Measurements from ENCODE around the gene ST14. TPM values are rescaled to one million over a fixed set of nuclear protein-coding genes. Genes with fewer than 3 reads are reported as not detected.

Gene ST14
- total RNA-seq, 4 donors from 2014 or later, result 0.62 to 16.5 (median 1.8) TPM

DNA sequence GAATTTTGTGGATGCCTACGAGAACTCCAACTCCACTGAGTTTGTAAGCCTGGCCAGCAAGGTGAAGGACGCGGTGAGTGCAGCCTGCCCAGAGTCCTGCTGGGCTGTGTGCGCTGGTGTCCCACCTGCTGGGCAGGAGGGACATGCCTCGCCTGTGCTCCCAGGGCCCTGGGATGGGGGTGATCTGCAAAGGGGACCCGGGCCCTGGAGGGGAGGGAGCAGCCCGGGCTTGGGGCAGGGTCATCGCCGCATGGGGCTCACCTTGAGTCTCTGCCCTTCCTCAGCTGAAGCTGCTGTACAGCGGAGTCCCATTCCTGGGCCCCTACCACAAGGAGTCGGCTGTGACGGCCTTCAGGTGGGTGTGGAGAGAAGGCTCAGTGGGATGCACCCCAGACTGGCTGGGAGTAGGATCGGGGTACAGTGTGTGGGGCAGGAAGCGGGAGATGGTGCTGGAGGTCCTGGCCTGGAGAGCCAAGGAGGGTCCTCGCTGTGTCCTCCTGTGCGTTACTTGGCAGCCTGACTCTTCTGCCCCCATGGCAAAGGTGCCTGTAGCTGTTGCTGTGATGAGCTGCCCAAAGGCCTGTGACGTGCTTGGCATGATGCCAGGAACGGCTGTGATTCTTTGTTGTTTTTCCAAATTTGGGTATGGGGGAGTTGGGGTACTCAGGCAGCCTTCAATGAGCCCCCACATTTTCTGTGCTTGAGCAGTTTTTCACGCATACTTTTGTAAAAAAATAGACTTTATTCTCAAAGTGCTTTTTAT is 29.2 kb downstream of the ST14 start:
- 67 to 75% methylated on average over 1 to 5 of the region's 19 CpGs for WGBS, 2 donors (ENCODE audit: low coverage in 1 of 2)

DNA sequence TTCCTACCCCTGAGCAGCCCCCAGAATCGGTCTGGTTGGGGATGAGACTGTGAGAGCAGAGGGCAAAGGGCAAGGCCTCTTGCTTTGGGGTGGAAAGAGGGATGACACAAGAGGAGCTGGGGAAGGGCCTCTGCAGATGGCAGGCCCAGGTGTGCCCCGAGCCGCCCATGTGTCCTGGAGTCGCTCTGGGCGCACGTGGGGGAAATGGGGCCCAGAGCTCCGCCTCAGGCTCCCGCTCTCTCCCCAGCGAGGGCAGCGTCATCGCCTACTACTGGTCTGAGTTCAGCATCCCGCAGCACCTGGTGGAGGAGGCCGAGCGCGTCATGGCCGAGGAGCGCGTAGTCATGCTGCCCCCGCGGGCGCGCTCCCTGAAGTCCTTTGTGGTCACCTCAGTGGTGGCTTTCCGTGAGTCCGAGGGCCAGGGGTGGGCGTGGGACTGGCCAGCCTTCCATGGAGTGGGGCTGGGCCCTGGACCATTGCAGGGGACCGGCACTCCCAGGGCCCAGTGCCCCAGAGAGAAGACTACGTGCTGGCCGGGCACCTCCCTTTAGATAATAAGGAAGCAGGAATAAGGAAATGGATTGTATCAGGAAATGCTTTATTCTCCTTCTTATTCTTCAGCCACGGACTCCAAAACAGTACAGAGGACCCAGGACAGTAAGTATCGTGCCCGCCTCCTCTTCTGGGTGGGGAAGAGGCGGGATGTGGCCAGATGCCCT is 30.1 kb downstream of the ST14 start:
- no peaks in the 10 kb centered on the region for H3K36me3 ChIP-seq
- no peak for ATAC-seq
- no peaks in the 10 kb centered on the region for H3K4me1 ChIP-seq
- TF ChIP-seq POLR2AphosphoS5 (IDR thresholded peaks at IDR 0.05) (no peak), EP300 (IDR thresholded peaks at IDR 0.05) (no peak), POLR2A (IDR thresholded peaks at IDR 0.05) (no peak)
- TF ChIP-seq, protein P1, sequence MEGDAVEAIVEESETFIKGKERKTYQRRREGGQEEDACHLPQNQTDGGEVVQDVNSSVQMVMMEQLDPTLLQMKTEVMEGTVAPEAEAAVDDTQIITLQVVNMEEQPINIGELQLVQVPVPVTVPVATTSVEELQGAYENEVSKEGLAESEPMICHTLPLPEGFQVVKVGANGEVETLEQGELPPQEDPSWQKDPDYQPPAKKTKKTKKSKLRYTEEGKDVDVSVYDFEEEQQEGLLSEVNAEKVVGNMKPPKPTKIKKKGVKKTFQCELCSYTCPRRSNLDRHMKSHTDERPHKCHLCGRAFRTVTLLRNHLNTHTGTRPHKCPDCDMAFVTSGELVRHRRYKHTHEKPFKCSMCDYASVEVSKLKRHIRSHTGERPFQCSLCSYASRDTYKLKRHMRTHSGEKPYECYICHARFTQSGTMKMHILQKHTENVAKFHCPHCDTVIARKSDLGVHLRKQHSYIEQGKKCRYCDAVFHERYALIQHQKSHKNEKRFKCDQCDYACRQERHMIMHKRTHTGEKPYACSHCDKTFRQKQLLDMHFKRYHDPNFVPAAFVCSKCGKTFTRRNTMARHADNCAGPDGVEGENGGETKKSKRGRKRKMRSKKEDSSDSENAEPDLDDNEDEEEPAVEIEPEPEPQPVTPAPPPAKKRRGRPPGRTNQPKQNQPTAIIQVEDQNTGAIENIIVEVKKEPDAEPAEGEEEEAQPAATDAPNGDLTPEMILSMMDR (IDR thresholded peaks at IDR 0.05), result no peak
- no peaks in the 10 kb centered on the region for H3K9me3 ChIP-seq
- H3K27me3 ChIP-seq, result no peaks in the 10 kb centered on the region
- H3K4me3 ChIP-seq, result no peak overlapping the region
- 68 to 92% methylated on average over 2 to 4 of the region's 32 CpGs for WGBS, 2 donors (ENCODE audit: low coverage in 1 of 2)
- no peak overlapping the region for H3K27ac ChIP-seq

More for the DNA sequence above, 29.2 kb downstream of the ST14 start:
- Histone ChIP-seq H3K27ac (no peak overlapping the region), H3K9me3 (no peaks in the 10 kb centered on the region), H3K4me1 (no peaks in the 10 kb centered on the region), H3K36me3 (no peaks in the 10 kb centered on the region), H3K27me3 (no peaks in the 10 kb centered on the region), H3K4me3 (no peak overlapping the region)
- TF ChIP-seq, protein P1 (IDR thresholded peaks at IDR 0.05), result no peak
- TF ChIP-seq POLR2AphosphoS5 (IDR thresholded peaks at IDR 0.05) (no peak), POLR2A (IDR thresholded peaks at IDR 0.05) (no peak), EP300 (IDR thresholded peaks at IDR 0.05) (no peak)
- ATAC-seq, result no peak

DNA sequence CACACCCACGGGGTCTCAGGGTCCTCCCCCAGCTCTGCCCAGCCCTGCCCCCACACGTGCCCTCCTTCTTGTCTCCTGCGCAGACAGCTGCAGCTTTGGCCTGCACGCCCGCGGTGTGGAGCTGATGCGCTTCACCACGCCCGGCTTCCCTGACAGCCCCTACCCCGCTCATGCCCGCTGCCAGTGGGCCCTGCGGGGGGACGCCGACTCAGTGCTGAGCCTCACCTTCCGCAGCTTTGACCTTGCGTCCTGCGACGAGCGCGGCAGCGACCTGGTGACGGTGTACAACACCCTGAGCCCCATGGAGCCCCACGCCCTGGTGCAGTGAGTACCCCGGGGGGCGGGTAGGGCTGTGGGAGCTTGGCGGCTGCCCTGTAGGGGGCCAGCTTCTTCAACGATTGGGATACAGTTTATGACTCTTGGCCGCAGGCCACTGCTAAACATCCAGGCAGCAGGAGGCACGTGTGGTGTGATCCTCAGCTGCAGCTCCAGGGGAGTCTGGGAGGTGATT is 30.8 kb downstream of the ST14 start:
- ATAC-seq, result no peak
- Histone ChIP-seq H3K4me1 (no peaks in the 10 kb centered on the region), H3K4me3 (no peak overlapping the region), H3K27ac (no peak overlapping the region), H3K9me3 (no peaks in the 10 kb centered on the region), H3K27me3 (no peaks in the 10 kb centered on the region), H3K36me3 (no peaks in the 10 kb centered on the region)
- TF ChIP-seq POLR2A (IDR thresholded peaks at IDR 0.05) (no peak), EP300 (IDR thresholded peaks at IDR 0.05) (no peak), POLR2AphosphoS5 (IDR thresholded peaks at IDR 0.05) (no peak)
- TF ChIP-seq, protein P1 (IDR thresholded peaks at IDR 0.05), result no peak
- no CpG with 5 or more reads among the region's 29 CpGs for WGBS, 2 donors (ENCODE audit: low coverage in 1 of 2)

DNA sequence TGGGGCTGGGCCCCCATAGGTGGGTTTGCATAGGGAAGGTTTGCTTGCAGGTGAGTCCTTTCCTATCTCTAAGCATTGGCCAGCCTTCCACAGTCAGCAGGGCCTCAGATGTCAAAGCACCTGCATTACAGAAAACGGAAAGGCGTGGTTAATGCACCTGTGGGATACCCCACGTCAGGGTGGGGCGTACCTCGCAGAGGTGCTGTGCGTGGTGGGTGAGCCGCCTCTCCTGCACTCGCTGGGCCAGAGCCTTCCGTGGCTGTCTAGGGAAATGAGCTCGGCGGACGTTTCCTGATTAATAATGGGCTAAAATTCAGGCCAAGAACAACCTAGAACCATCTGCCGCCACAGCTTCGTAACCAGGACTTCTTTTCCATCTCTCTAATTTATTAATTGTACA is 32.3 kb downstream of the ST14 start:
- Histone ChIP-seq H3K4me1 (no peaks in the 10 kb centered on the region), H3K27ac (no peak overlapping the region), H3K36me3 (no peaks in the 10 kb centered on the region), H3K4me3 (no peak overlapping the region), H3K9me3 (no peaks in the 10 kb centered on the region), H3K27me3 (no peaks in the 10 kb centered on the region)
- TF ChIP-seq POLR2A (IDR thresholded peaks at IDR 0.05), result no peak
- TF ChIP-seq EP300 (IDR thresholded peaks at IDR 0.05), result no peak
- TF ChIP-seq, protein P1 (IDR thresholded peaks at IDR 0.05), result no peak
- no peak for TF ChIP-seq POLR2AphosphoS5 (IDR thresholded peaks at IDR 0.05)
- ATAC-seq, result no peak
- 76 to 87% methylated on average over 10 to 12 of the region's 14 CpGs for WGBS, 2 donors (ENCODE audit: low coverage in 1 of 2)
